GM23338 (cell line): Measurements from ENCODE around the gene BACH1.

Experiments used
- CREB1 ChIP-seq: fragments of 250-450 bp; sonication (Bioruptor Pico); IDR thresholded peaks from 2 replicates; pipeline ENCODE4 v1.5.0; 2020; ENCODE audit warnings: low read depth, mild to moderate bottlenecking, moderate library complexity
- CTCF ChIP-seq, 2 experiments: fragments of 200-600 bp in 1 of 2; sonication (generic) in 1 of 2; conservative IDR thresholded peaks; 2 replicates each; pipeline versions ENCODE4 v1.5.1 to v1.6.1; 2016 to 2017; ENCODE audit warnings: antibody characterized with exemption in 2 of 2, low read depth in 2 of 2, mild to moderate bottlenecking in 2 of 2, moderate library complexity in 1 of 2
- ETS1 ChIP-seq: IDR thresholded peaks from 2 replicates; pipeline ENCODE4 v1.6.1; 2016; ENCODE audit warnings: antibody characterized with exemption
- EZH2 ChIP-seq: fragments of 200-600 bp; sonication (generic); IDR thresholded peaks from one replicate; pipeline ENCODE4 v1.8.0; 2017; ENCODE audit warnings: antibody characterized with exemption, mild to moderate bottlenecking, low read depth; ENCODE audit not compliant: unreplicated experiment
- EZH2phosphoT487 ChIP-seq: fragments of 200-600 bp; sonication (generic); IDR thresholded peaks from one replicate; pipeline ENCODE4 v1.8.1; 2018; ENCODE audit warnings: antibody characterized with exemption; ENCODE audit not compliant: unreplicated experiment
- JUNB ChIP-seq: IDR thresholded peaks from one replicate; pipeline ENCODE4 v1.6.1; 2016; ENCODE audit warnings: antibody characterized with exemption; ENCODE audit not compliant: unreplicated experiment
- NANOG ChIP-seq: IDR thresholded peaks from 2 replicates; pipeline ENCODE4 v1.6.1; 2016; ENCODE audit warnings: antibody characterized with exemption, borderline replicate concordance
- POLR2AphosphoS5 ChIP-seq: IDR thresholded peaks from 2 replicates; pipeline ENCODE4 v1.6.1; 2016; ENCODE audit warnings: antibody characterized with exemption, low read depth
- REST ChIP-seq: IDR thresholded peaks from one replicate; pipeline ENCODE4 v1.6.1; 2018; ENCODE audit warnings: antibody characterized with exemption; ENCODE audit not compliant: unreplicated experiment
- STAT1 ChIP-seq: IDR thresholded peaks from one replicate; pipeline ENCODE4 v1.6.1; 2016; ENCODE audit warnings: antibody characterized with exemption; ENCODE audit not compliant: unreplicated experiment
- ZNF114 ChIP-seq: fragments of 250-450 bp; sonication (Bioruptor Pico); IDR thresholded peaks from 2 replicates; pipeline ENCODE4 v1.5.0; 2020; ENCODE audit warnings: mild to moderate bottlenecking, moderate library complexity
- ZNF331 ChIP-seq: fragments of 250-450 bp; sonication (Bioruptor Pico); IDR thresholded peaks from 2 replicates; pipeline ENCODE4 v1.5.0; 2020; ENCODE audit warnings: low read depth, mild to moderate bottlenecking, moderate library complexity
- ZNF462 ChIP-seq: fragments of 250-450 bp; sonication (Bioruptor Pico); IDR thresholded peaks from 2 replicates; pipeline ENCODE4 v1.5.0; 2020; ENCODE audit warnings: mild to moderate bottlenecking, moderate library complexity

GRCh38 chr21:29320031-29320430 lies 21.3 kb downstream of the BACH1 start:
- TF ChIP-seq CTCF (conservative IDR thresholded peaks at IDR 0.05; ENCODE audit: low read depth in 2 of 2) = no peak
- TF ChIP-seq POLR2AphosphoS5 = no peak
- TF ChIP-seq CREB1 (CRISPR knock-in tag) = no peak
- no peak for TF ChIP-seq EZH2
- TF ChIP-seq JUNB = no peak
- TF ChIP-seq REST = no peak
- no peak for TF ChIP-seq ZNF114 (CRISPR knock-in tag)
- no peak for TF ChIP-seq EZH2phosphoT487
- TF ChIP-seq ZNF462 (CRISPR knock-in tag) = no peak
- TF ChIP-seq ETS1 = no peak
- no peak for TF ChIP-seq NANOG
- no peak for TF ChIP-seq ZNF331 (CRISPR knock-in tag)
- TF ChIP-seq STAT1 = no peak
